ENCODE data around the gene ANKRD1.

ANKRD1 gene

GRCh38 chr10:90935581-90936275, 14.8 kb upstream of the ANKRD1 start:
- no peak for DNase-seq (ENCODE audit: low read depth)

GRCh38 chr10:90930971-90931871, 10.3 kb upstream of the ANKRD1 start:
- no peak for DNase-seq (ENCODE audit: low read depth)

DNA sequence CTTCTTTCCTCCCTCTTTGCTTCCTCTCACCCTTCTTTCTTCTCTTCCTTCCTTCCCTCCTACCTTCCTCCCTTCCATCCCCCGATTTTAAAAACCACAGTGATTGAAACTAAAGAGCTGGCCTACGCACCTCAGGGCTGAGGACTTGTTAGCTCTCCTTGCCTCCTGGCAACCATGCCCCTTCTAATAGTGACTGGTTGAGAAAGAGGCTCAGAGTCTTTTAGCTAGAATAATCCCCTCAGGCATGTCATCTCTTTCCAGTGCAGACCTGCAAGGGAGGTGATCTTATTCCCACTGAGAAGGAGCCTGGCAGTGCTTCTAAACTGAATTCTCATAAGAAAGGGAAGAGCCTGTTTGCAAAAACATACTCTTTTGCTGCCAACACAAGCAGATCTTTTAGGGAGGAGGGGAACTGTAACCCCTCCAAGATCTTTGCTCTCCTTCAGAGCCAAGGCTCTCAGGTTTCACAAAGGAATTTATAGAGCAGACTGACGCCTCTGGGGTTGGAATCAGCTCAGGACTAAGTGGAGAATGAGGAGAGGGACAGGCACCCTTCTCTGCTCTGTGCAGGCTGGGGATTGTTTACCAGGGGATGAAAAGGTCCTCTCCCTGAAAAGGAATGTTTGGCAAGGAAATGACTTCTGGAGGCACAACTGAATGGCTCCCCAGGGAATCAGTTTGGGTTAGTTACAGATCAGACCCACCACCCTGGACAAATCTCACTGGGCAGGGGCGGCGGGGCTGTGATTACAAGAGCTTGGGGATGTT, 9.4 kb upstream of the ANKRD1 start:
- DNase-seq (ENCODE audit: low read depth), result no peak

- DNase-seq (ENCODE audit: low read depth), result no peak
Observed at GRCh38 chr10:90929179-90929578, 8.3 kb upstream of the ANKRD1 start.

DNA sequence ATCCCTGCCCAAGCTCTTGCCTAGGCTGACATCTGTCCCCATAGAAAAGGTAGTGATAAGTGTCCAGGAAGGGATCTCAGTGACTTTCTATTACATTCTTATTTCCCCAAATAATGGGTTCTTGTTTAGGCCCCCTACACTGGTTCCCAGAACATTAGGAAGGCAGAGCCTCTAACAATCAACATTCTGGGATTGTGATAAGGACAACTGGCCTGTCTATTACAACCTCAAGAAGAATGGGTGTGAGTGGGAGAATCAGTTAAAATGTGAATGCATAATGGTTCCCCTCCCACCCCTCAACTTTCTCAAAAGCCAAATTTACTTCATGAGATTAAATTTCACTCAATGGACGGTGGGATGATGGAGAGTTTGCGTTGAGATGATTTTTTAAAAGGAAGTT, 6.4 kb upstream of the ANKRD1 start:
- no peak for DNase-seq (ENCODE audit: low read depth)

DNA sequence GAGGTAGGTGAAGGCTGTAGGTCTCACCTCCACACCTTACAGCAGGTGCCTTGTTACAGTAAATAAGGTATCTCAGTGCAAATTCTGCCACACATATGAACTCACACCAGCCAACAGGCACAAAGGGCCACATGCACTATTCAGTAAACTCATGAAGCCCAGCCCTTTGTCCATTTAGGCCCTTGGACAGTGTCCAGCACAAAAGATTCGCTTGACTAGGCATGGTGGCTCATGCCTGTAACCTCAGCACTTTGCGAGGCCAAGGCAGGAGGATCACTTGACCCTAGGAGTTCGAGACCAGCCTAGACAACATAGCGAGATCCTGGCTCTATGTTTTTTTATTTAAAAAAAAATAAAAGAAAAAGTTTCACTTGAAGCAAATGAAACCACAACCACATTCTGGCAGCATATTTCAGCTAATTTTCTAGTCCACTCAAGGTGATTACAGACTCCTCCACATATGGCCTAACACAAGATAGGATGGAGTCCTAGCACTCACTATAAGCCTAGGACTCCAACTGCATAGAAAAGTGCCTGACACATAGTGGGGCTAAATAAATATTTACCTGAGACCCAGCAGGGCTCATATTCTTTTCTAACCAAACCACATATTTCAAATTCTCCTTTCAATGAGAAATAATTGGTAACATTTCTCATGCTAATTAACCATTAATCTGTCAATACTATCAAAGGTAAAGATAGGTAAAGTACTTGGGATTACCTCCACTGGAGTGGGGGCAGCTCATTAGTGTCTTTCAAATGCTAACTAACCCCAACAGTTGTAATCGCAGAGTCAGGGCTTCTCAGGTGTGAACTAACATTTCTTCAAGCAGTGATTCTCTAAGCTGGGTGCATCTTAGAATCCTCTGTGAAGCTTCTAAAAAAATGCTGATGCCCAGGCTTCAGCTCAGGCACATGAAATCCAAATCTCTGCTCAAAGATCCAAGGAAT, 4.5 kb upstream of the ANKRD1 start:
- DNase-seq (ENCODE audit: low read depth), result no peak

- no peak for DNase-seq (ENCODE audit: low read depth)
Observed at GRCh38 chr10:90924552-90924951, 3.7 kb upstream of the ANKRD1 start.

DNA sequence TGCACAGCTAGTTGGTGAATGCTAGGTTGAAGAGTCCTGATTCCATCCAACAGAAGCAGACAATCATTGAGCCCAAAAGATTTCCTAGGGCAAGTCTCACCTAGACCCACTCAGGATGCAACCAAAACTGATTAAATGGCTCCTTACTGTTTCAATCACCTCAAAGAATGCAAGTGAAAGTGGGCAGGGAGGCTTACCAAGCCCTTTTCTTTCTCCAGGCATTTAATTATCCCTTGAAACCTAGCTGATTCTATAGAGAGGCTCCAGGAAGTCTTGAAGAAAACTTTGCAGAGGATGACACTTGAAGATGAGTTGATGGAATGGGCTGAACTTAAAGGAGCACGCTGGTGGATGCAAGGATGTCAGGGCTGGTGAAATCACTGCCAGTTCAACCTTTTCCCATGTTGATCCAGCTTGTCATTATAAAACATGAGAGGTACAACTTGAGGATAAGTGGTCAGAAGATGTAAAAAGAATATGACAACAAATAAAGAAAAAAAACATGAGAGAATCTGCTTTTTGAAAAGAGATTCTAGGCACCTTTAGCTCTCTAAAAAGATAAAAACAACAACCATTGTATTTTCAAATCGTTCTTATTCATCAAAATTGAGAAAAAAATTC, 2.3 kb upstream of the ANKRD1 start:
- no peak for DNase-seq (ENCODE audit: low read depth)

DNA sequence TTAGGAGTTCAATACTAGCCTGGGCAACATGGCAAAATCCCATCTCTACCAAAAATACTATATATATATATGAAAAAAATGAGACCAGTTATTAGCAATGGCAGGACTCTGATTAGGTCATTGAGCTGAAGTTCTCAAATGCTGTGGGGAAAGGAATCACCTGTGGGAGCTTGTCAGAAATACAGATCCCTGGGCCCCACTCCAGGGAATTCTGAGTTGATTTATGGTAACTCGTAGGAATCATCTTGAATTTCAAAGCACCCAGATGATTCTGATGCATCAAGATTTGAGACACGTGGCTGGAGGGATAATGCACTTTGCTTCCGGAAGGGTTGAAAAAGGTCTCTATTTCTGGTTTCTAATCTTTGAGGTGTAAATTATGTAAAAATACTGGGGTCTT, 1.0 kb upstream of the ANKRD1 start:
- DNase-seq (ENCODE audit: low read depth), result no peak

DNA sequence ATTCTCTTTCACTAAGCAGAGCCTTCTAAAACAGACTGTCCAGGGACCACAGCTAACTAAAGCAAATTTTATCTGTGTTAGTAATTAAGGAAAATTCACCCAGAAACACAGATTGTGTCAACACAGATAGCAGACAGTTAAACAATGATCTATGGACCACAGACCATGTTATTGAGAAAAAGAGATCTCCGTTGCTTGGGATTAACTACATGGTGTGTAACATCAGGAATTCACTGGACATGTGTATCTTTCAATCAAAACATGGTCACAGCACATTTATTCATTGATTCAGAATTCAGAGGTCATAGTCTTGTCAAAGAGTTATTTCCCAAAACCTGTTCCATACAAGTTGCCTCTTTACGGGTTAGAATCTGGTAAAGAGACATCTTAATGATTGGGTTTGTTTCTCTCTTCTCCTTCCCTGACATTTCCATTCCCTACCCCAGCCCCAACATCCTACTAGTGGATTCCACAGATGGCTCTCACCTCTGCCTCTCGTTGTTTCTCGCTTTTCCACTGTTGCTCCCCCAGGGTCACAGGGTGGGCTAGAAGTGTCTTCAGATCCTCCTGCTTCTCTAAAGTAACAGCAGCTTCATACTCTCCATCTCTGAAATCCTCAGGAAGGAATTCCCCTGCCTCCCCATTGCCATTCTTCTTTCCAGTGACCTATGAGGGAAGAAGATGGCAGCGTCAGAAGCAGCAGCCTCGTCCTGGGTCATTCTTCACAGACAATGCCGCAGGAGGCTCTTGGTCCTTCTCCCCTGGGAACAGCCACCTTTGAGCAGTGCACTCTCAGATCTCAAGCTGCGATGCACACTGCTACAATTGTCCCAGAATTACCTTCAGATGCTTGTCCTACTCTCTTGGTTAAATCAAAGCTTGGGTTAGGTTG, 958 bp downstream of the ANKRD1 start:
- DNase-seq (ENCODE audit: low read depth), result no peak

DNA sequence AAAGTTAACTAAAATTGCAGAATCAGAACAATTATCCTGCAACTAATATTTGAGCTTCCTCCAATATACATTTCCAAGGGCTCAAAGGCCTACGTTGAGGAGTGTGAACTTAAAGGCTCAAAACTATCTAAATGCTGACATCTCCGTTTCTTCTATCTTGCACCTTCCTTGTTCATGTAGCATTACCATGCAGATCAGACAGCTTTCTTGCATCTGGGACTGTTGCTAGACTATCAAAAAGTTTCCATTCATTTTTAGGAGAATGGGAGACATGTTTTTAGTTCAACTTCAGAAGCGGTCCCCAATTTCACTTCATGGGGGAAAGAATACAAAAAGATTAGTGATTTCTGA, 2.9 kb downstream of the ANKRD1 start:
- no peak for DNase-seq (ENCODE audit: low read depth)

DNA sequence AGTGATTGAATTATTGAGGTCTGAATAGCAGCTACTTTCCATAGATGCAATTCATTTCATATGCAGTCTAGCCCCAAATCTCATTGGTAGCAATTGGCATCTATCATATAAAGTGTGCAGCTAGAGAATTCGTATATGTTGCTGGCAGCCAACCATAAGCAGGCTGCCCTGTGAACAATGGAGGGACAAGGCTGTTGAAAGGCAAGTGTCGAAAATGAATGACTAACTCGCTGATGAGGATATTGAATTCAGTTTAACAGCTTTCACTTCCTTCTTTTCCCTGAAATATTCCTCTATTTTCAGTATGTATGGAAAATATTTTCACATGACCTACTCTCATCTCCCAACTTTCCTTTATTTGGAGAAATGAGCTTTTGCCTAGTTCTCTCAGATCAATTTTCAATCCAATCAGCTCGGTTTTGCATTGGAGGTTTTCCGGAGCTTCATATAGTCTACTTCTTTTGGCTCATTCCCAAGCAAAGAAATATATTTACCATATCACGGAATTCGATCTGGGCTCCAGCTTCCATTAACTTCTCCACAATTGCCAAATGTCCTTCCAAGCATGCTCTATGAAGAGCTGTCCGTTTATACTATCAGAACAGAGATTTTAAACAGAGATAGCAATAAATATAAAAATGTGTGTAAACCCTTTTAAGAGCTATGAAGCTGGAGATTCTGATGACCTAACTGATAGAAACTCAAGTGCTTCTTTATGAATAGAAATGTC, 3.5 kb downstream of the ANKRD1 start:
- DNase-seq (ENCODE audit: low read depth), result no peak

DNA sequence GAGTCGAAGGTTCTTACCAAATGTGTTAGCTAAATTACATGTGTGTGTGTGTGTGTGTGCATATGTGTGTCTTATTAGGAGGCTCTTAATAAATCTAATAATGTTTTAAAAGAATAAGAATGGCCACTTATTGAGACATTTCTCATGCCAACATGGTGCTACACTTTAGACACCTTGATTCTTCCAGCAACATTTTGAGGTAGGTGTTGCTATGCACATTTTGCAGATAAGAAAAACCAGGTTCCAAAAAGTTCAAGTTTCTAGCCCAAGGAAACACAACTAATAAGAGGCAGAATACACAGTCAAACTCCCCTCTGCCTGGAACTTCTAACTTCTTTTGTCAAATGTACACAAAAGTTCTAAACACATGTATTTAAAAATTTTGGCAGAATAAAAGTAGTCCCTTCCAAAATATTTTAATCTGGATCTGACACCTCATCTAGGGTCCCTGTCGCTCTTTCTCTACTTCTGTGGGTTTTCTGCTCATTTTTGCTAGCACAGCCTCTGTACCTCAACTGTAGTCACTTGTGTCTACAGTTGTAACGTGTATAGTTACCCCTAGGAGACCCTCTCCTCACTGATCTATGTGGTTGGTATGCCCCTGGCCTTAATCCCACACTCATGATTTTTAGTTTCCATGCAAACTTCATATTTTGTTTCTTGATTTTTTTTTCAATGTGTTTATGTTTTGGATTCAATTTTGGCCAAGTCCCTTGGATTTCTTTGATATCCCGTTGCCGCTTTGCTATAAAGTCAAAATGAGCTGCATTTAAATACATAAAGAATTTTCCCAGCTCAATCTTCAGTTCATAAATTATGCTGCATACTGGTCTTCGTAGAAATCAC, 4.3 kb downstream of the ANKRD1 start:
- DNase-seq (ENCODE audit: low read depth), result no peak

DNA sequence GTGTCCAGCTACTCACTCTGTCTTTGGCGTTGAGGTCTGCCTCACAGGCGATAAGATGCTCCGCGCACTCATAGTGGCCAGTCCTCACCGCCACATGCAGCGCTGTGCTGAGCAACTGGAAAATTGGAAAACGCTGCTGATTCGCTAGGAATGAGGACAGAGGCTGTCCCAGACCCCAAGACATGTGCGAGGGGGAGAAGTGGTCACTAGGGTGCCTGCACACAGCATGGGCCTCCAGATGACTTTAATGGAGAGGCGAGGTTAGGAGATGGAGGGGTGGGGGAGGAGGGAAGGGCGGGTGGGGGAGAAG, 5.2 kb downstream of the ANKRD1 start:
- DNase-seq (ENCODE audit: low read depth), result no peak

DNA sequence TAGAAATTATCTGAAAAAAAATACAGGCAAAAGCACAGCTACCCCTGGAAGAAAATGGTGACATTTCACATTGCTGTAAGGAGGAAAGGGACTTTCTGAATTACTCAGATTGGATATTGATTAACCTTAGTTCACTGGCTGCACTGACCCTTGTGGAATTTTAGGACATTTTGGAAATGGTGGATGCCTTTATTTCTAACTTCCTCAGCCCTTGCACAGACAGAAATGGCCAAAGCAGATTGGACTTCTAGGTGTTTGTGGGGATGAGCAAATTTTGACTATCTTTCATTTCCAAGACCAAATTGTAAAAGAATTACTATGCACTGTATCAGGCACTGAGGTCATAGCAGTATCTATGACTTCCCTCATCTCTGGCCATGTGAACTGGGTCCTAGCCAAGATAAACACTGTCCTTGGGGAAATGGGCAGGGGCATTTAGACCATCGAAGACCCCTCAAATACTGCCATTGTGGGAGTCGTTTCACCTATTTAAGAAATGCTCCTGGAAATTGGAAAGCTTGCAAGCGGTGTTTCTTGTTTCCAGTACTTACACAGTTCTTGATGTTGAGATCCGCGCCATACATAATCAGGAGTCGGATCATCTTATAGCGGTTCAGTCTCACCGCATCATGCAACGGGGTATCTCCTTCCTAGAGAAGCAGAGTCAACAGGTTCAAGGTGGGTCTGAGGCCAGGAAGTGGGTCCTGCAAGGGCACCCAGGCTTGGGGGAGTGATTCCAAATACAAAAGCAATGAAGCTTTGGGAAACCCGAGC, 5.7 kb downstream of the ANKRD1 start:
- DNase-seq (ENCODE audit: low read depth), result no peak

DNA sequence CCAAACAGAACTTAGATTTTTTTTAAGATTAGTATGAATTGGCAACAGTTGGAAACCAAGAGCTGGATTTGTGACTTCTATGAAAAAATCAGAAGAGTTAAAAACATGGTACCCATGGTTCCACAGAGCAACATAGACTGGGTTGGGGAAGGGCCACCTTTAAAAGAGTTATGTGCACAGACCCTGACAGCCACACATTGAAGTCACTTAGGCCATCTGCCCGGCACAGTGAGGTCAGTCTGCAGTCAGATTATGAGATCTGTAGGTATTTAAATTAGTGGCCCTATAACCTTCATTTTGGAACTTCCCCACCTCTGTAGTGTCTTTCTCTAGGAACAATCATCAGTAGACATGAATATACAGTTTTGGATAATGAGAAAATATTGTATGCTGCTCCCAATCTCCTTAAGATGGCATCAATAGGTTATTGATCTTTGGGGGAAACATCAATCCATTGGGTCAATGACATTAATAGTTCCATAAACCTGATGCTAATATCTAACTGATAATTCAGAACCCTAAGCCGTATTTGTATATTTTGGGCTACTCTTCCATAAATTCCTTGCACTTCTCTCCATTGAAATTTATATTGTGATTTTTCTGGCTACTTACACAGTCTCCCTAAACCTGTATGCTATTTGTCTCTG, 7.0 kb downstream of the ANKRD1 start:
- no peak for DNase-seq (ENCODE audit: low read depth)

- DNase-seq (ENCODE audit: low read depth), result no peak
Observed at GRCh38 chr10:90912854-90913479, 7.9 kb downstream of the ANKRD1 start.

Data from T-helper 22 cell (primary cell).